ENCODE results near the gene DNAJC5. TPM values are rescaled to one million over a fixed set of nuclear protein-coding genes. Genes with fewer than 3 reads are reported as not detected.
"Not testable (repeated sequence)": the region's sequence is repeated elsewhere in the genome, so short reads cannot be mapped to it uniquely, and the experiment has no call there.

DNAJC5 gene
- total RNA-seq, 1 donor from 2014 or later: 42.3 TPM

DNA sequence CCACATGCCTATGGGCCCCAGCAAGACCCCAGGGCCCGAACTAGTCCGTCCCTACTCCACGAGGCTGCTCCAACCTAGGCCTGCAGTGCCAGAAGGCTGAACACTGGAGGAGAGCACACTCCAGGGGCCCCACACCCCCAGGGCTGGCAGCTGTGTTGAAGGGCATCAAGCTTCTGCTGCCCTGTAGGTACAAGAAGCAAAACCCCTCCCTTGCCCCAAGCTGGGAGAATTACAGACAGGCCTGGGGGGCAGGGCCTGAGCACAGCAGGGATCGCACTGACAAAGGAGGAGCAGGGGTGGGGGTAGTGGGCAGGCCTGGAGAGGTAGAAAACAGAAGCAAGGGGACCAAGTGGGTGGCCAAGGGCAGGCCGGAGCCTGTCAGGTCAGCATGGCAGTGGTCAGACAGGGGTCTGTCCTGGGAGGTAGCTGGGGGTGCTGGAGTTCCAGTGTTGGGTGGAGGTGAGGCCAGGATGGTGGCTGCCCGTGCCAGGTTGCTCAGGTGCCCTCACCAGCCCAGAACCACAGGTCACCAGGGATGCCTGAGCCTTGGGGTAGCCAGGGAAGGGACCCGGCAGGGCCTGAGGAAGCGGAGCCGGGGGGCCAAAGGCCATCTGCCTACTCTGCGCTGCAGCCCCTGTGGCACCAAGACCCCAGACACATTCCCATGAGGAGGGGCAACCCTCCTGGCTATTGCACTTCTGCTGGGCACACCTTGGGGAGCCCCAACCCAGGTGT lies 64.2 kb downstream of the DNAJC5 start:
- H3K36me3 Mint-ChIP-seq (ENCODE audit: low read depth): peaks cover 24% of the 10 kb centered on the region
- no peak overlapping the region for H3K27ac Mint-ChIP-seq
- H3K27me3 Mint-ChIP-seq: no peaks in the 10 kb centered on the region
- no peaks in the 10 kb centered on the region for H3K9me3 Mint-ChIP-seq
- no peak overlapping the region for H3K4me3 Mint-ChIP-seq
- no peak for DNase-seq
- intact Hi-C loops (cut with micrococcal nuclease): loop anchor here (5.0 kb wide), 4 partner anchors 62 to 1022 kb away; partner anchors contain the start of genes ARFGAP1, ARFRP1, DNAJC5 and GID8
- peaks cover 23% of the 10 kb centered on the region for H3K4me1 Mint-ChIP-seq

DNA sequence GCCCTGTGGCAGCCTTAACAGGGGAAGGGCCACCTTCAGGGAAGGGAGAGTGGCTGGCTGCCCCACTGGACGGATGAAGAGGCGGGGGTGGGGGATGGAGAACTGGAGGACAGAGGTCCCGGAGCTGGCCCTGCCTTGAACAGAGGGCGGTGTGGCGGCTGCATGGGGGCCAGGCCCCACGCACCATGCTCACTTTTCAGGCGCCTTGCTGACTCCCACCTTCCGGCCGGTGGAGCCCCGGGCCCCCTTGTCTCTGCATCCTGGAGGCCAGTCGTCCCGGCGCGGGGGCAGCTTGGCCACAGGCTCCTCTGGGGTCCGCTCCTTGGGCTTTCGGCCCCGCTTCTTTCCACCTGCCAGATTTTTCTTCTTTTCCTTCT lies 64.8 kb downstream of the DNAJC5 start:
- DNase-seq: no peak
- H3K27me3 Mint-ChIP-seq: no peaks in the 10 kb centered on the region
- H3K4me1 Mint-ChIP-seq: peaks cover 17% of the 10 kb centered on the region
- peaks cover 22% of the 10 kb centered on the region for H3K36me3 Mint-ChIP-seq (ENCODE audit: low read depth)
- intact Hi-C loops (cut with micrococcal nuclease): loop anchor here (5.0 kb wide), 4 partner anchors 62 to 1022 kb away; partner anchors contain the start of genes ARFGAP1, ARFRP1, DNAJC5 and GID8
- no peaks in the 10 kb centered on the region for H3K9me3 Mint-ChIP-seq
- no peak overlapping the region for H3K27ac Mint-ChIP-seq
- H3K4me3 Mint-ChIP-seq: no peak overlapping the region

DNA sequence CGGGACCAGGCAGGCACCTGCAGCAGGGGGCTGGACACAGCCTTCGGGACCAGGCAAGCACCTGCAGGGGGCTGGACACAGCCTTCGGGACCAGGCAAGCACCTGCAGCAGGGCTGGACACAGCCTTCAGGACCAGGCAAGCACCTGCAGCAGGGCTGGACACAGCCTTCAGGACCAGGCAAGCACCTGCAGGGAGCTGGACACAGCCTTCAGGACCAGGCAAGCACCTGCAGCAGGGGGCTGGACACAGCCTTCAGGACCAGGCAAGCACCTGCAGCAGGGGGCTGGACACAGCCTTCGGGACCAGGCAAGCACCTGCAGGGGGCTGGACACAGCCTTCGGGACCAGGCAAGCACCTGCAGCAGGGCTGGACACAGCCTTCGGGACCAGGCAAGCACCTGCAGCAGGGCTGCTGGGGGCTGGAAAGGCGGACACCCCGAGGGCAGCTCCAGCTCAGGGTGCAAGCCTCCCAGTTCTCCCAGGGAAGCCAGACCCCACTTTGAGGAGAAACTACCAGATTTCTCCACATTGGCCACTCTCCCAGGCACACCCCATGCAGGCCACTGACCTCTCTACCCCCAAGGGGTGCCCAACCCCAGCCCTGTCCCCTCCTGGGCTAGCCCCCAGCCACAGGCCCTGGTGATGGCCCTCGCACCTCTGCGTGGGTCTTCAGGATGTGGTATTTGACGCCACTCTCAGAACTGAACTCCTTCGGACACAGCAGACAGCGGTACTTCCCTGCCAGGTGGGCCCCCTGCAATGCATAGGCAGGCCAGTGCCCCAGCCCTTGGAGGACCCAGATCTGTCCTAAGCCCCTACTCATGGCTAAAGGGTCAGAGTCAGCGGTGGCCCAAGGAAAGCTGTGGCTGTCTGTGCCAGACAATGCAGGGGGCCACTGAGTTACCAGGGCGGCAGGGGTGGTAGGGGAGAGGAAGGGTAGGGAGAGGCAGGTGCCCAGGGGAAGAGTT lies 66.0 kb downstream of the DNAJC5 start:
- intact Hi-C loops (cut with micrococcal nuclease); H3K4me3 Mint-ChIP-seq; H3K9me3 Mint-ChIP-seq; DNase-seq; H3K27me3 Mint-ChIP-seq; H3K27ac Mint-ChIP-seq: not testable (repeated sequence)
- H3K4me1 Mint-ChIP-seq: peaks cover 13% of the 10 kb centered on the region
- peaks cover 22% of the 10 kb centered on the region for H3K36me3 Mint-ChIP-seq (ENCODE audit: low read depth)

DNA sequence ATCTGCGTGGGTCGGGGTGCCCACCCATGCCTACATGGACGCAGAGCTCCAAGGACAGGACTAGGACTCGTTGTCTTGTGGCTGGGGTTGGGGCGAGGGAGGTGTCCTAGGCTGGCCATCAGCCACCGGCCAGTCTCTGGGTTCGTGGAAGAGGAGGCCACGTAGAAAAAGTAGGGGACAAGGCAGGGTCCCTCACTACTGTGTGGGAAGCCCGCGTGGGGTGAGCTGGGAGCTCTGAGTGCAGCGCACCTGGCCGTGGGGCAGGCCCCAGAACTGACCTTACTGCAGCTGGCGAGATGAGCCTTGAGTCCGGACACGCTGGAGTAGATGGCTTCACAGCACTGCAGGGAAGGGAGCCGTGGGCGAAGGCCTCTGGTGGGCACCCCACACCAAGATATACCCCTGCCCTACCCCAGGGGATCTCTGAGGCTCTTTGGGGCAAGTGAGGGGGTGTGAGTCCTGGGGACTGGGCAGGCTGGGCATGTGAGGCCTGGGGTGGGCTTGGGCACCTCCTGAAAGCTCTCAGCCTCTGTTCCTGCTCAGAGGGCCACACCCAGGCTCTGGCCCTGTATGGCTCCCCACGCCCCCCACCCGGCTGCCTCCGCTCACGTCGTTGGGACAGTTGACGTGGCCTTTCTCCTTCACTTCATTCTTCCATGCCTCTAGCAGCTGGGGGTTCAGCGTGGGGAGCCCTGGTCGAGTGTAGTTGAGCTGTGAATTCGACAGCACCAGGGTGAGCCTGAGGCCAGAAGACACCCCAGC lies 66.9 kb downstream of the DNAJC5 start:
- H3K4me3 Mint-ChIP-seq: no peak overlapping the region
- no peak overlapping the region for H3K27ac Mint-ChIP-seq
- H3K36me3 Mint-ChIP-seq (ENCODE audit: low read depth): peaks cover 28% of the 10 kb centered on the region
- H3K4me1 Mint-ChIP-seq: peaks cover 13% of the 10 kb centered on the region
- H3K9me3 Mint-ChIP-seq: no peaks in the 10 kb centered on the region
- intact Hi-C loops (cut with micrococcal nuclease): no loop called here
- H3K27me3 Mint-ChIP-seq: no peaks in the 10 kb centered on the region
- DNase-seq: no peak

- no peak overlapping the region for H3K27ac Mint-ChIP-seq
- peaks cover 32% of the 10 kb centered on the region for H3K36me3 Mint-ChIP-seq (ENCODE audit: low read depth)
- no peak for DNase-seq
- H3K9me3 Mint-ChIP-seq: no peaks in the 10 kb centered on the region
- intact Hi-C loops (cut with micrococcal nuclease): no loop called here
- H3K4me1 Mint-ChIP-seq: peaks cover 6% of the 10 kb centered on the region
- no peaks in the 10 kb centered on the region for H3K27me3 Mint-ChIP-seq
- H3K4me3 Mint-ChIP-seq: no peak overlapping the region
These were observed 67.8 kb downstream of the DNAJC5 start for GRCh38 chr20:63962426-63963347.

DNA sequence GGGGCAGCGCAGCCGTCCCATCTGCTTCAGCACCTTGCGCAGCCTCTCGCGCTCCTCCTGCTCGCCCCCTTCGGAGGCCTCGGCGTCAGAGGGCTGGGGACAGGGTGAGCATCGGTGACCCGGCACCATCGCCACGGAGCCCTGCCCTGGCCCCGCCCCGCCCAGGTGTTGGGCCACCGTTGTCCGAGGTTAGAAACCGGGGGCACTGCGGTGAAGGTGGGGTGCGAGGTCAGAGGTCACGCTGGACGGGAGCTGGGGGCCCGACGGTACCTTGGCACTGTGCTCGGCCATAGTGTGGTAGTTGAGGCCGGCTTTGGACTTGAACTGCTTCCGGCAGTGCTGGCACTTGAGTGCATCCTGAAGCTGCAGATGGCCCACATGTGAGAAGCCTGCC lies 68.4 kb downstream of the DNAJC5 start:
- no peak for DNase-seq
- Mint-ChIP-seq H3K27me3 (no peaks in the 10 kb centered on the region), H3K4me3 (no peak overlapping the region), H3K36me3 (ENCODE audit: low read depth) (peaks cover 35% of the 10 kb centered on the region), H3K4me1 (peaks cover 2% of the 10 kb centered on the region), H3K9me3 (no peaks in the 10 kb centered on the region), H3K27ac (no peak overlapping the region)
- intact Hi-C loops (cut with micrococcal nuclease): no loop called here

GRCh38 chr20:63963784-63964301 lies 68.9 kb downstream of the DNAJC5 start:
- no peak for DNase-seq
- Mint-ChIP-seq H3K4me1 (peaks cover 5% of the 10 kb centered on the region), H3K9me3 (no peaks in the 10 kb centered on the region), H3K27ac (no peak overlapping the region), H3K36me3 (ENCODE audit: low read depth) (peaks cover 40% of the 10 kb centered on the region), H3K27me3 (no peaks in the 10 kb centered on the region), H3K4me3 (no peak overlapping the region)
- intact Hi-C loops (cut with micrococcal nuclease): no loop called here

- Mint-ChIP-seq H3K36me3 (ENCODE audit: low read depth) (peaks cover 42% of the 10 kb centered on the region), H3K27ac (no peak overlapping the region), H3K9me3 (no peaks in the 10 kb centered on the region), H3K4me1 (peaks cover 7% of the 10 kb centered on the region), H3K4me3 (no peak overlapping the region), H3K27me3 (no peaks in the 10 kb centered on the region)
- intact Hi-C loops (cut with micrococcal nuclease): no loop called here
- DNase-seq: no peak
These were observed 69.5 kb downstream of the DNAJC5 start for GRCh38 chr20:63964412-63964811.

DNA sequence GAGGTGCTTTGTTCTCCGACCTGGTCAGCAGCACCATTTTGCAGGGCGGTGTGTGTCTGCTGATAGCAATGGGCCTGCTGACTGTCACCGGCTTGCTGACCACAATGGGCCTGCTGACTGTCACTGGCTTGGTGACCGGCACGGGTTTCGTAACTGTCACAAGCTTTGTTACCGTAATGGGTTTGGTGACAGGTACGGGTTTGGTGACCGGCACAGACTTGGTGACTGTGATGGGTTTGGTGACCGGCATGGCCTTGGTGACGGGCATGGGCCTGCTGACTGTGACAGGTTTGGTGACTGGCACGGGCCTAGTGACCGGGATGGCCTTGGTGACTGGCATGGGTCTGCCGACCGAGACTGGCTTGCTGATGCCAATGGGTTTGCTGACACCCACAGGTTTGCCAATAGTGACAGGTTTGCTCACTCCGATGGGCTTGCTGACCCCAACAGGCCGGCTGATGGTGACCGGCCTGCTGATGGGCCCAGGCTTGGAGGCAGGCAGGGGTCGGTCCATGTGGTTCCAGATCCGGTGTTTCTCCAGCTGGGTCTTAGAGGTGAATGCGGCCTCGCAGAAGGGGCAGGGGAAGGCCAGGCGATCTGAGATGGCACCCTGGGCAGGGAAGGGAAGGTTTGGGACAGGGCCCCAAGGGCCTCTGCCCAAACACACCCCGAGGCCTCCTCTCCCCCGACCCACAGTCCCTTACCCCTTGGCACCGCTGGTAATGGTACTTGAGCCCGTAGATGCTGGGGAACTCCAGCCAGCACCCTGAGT lies 71.4 kb downstream of the DNAJC5 start:
- intact Hi-C loops (cut with micrococcal nuclease): no loop called here
- Mint-ChIP-seq H3K36me3 (ENCODE audit: low read depth) (peaks cover 36% of the 10 kb centered on the region), H3K4me1 (peaks cover 12% of the 10 kb centered on the region), H3K4me3 (no peak overlapping the region), H3K27ac (peak overlapping the region; percentile 11), H3K9me3 (no peaks in the 10 kb centered on the region), H3K27me3 (no peaks in the 10 kb centered on the region)
- DNase-seq: no peak

DNA sequence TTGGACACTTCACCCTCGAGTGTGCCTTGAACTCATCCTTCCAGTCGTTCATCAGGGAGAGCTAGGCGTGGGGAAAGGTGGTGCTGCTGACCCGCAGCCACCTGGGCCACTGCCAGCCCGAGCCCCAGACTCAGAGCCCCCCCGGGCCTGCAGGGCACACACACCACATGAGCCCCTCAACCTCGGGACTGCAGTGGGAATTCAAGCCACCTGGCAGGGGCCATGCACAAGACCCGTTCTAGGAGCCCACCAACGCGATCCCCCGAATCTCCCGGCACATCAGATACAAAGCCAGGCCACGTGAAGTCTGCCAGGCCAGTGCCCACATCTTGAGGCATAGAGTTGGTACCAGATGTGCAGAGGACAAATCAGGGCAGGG lies 72.0 kb downstream of the DNAJC5 start:
- Mint-ChIP-seq H3K27me3 (no peaks in the 10 kb centered on the region), H3K4me1 (peaks cover 12% of the 10 kb centered on the region), H3K4me3 (no peak overlapping the region), H3K9me3 (no peaks in the 10 kb centered on the region), H3K27ac (no peak overlapping the region), H3K36me3 (ENCODE audit: low read depth) (peaks cover 33% of the 10 kb centered on the region)
- intact Hi-C loops (cut with micrococcal nuclease): no loop called here
- DNase-seq: no peak

- intact Hi-C loops (cut with micrococcal nuclease): no loop called here
- Mint-ChIP-seq H3K27ac (no peak overlapping the region), H3K27me3 (no peaks in the 10 kb centered on the region), H3K36me3 (ENCODE audit: low read depth) (peaks cover 32% of the 10 kb centered on the region), H3K4me1 (peaks cover 14% of the 10 kb centered on the region), H3K4me3 (peak overlapping the region; percentile 26), H3K9me3 (no peaks in the 10 kb centered on the region)
- DNase-seq: no peak
These were observed 72.6 kb downstream of the DNAJC5 start for GRCh38 chr20:63967330-63968135.

All from activated CD4-positive, alpha-beta T cell treated with anti-CD3 and anti-CD28 coated beads, Interleukin-2, amount 10 ng/mL, durations not matched to agents 24 days and 14 days (primary cell).